KBM-7 (cell line): ENCODE data around the gene GPX3.

Experiments
- DNase-seq: peaks from one replicate; pipeline ENCODE4 v3.0.0-alpha.2; 2015
- in situ Hi-C: fragments of 300-500 bp; cut with MboI; formaldehyde crosslinking; loops from 2 replicates; pipeline ENCODE4 v1.14.3; 2020; ENCODE audit warnings: low sequenced_read_pairs, low pct_unique_long_range_greater_than_20kb, mixed read lengths

GPX3 gene

DNA sequence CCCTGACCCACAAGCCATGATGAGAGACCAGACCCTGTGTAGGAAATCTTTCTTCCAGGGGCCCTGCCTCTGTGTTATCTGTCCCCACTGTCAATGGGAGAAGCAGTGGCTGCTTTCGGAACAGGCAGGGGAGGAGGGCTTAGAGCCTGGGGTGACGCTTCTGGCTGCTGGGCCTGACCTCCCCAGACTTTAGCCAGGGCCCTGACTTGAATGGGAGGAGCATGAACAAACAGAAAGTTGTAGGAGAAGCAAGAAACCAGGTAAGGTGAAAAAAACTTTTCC lies 12.2 kb upstream of the GPX3 start:
- in situ Hi-C loops: no loop called here
- DNase-seq: no peak

DNA sequence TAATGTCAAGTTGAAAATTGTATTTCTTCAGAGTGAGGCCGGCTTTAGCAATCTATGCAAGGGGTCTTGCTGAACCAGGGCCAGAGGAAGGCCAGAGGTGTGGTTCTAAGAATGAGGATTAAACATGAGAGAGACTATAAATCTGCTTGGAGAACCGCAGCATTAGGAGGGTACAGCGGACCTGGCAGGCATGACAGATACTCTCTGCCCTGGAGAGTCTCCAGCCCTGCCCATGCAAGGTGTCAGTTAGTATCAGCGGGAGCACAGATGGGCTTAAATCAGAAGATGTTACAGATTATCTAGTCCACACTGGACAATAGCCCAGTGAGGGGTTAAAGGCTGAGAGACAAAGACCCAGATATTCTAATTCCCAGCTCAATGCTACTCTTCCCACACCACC lies 11.5 kb upstream of the GPX3 start:
- in situ Hi-C loops: no loop called here
- no peak for DNase-seq

DNA sequence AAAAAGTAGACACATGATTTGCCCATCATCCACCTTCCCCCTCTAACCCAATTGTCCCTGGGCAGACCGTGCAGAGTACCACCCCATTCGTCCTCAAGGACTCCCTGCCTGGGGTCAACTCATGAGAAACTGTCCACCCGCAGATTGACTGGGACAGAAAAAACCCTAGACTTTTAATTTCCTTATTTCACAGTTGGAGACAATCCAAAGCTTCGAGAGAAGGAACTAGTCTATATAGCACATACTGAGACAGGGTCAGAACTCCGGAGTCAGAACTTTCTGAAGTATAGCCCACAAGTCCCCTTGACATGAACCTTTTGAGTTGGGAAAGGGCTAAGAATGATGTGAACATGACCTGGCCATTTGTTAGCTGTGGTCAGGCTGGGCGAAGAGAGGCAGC lies 7.5 kb upstream of the GPX3 start:
- in situ Hi-C loops: no loop called here
- DNase-seq: no peak

DNA sequence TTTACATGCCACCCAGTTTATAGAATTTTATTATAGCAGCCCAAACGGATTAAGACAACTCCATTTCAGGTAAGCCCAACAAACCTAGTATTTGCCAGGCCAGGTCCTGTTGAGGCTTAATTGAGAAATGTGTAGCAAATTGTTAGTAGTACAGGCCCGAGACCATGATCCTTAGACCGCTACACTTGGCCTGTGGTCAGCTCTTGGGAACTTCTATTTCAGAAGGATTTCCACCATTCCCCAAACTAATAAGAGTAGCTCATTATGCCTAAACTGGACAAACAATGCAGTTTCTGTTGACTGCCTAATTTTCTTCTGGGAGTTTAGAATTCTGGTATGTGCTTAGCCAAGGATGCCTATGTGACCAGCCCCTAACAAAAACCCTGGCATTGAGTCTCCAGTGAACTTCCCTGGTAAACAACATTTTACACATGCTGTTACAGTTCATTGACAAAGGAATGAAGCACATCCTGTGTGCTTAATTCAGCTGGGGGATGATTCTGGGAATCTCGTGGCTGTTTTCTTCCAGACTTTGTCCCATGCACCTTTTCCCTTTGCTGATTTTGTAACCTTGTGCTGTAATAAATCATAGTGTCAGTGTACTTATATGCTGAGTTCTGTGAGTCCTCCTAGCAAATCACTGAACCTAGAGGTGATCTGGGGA lies 5.6 kb upstream of the GPX3 start:
- in situ Hi-C loops: no loop called here
- no peak for DNase-seq

DNA sequence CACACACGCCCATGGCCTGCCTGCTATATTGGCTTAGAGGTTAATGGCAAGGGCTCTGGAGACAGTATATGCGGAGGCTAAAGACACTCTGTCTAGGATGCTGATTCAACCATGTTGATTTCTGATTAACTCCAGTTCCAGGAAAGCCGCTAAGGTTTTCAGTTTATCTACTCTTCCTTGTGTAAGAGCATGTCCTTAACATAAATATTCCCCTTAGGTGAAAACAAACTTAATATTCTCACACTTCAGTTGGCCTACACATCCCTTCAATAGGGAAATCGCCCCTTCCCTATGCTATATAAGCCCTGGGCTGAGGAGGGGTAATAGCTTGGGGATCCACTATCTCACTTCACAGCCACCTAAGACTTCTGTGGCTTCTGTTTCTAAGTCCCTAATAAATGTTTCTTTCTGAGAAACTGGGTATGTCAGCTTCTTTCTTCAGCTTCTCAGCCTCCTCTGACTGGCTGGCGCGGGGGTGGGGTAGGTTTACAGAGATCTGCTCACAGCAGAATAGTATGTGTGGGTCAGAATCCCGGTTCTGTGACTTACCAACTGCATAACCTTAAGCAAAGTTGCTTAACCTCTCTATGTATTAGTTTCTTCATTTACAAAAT lies 4.3 kb upstream of the GPX3 start:
- in situ Hi-C loops: no loop called here
- DNase-seq: no peak

DNA sequence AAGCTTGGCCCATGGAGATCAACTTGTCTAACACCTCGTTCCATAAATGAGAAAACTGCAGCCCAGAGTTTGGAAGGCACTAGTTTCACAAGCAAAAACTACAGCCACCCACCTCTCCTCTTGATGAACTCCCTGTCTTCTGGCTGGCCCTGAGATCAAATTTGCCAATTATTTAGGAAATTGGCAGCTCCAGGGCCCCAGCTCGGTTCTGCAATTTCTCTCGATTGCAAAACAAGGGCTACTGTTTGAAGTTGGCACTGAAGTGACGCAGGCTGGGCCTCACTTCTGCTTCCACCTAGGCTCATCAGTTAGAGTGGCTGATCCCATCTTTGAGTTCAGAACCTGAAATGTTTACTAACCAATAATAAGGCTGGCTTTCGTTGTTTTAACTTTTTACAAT lies 3.7 kb upstream of the GPX3 start:
- in situ Hi-C loops: no loop called here
- DNase-seq: no peak

DNA sequence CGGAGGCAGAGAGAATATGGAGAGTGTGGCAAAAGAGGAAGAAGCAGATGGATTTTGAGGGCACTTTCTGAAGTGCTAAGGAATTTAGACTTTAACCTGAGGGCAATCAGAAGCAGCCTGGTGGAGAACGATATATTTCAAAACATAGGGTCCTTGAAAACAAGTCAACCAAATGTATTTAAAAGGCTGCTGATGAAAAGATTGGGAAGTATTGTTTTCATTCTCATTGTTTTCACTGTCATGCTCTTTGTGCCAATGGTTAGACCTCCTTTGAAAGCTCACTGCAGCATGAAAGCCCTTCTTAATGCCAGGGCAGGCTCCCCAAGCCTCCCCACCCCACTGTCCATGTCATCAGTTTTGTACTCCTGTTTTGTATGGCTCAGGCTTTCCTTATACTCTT lies 2.5 kb upstream of the GPX3 start:
- in situ Hi-C loops: no loop called here
- no peak for DNase-seq

DNA sequence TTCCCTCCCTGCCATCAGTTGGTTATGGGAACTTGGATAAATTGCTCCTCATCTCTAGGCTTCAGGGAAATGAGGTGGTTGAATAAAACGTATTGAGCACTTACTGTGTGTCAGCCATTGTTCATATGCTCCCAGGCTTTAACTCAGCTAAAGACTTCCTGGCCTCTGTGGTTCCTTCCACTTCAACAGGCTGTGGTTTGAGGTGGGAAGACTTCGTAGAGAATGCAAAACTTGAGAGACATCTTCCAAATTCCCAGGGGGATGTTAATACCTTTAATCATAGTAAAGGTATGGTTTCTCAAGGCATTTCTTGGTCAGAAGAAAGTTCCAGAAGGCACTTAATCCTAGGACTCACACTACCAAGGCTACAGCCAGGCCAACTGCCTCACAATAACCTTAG lies 1.5 kb upstream of the GPX3 start:
- no peak for DNase-seq
- in situ Hi-C loops: no loop called here

DNA sequence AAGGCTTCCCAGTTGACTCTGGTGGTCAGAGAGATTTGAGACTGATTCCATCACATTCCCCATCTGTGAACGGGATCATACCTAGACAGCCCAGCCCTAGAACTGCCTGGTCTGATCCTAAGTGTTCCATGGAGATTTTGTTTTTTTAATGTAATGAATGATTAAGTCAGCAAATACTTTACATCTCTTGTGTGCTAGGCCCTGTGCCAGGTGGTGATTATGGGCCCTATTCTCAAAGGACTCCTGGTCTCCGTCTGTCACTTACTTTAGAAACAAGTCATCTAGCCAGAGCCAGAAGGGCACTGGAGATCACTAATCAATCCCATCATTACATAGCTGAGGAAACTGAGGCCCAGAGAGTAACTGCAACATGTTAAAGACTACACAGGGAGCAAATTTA lies 1.1 kb upstream of the GPX3 start:
- DNase-seq: no peak
- in situ Hi-C loops: no loop called here

DNA sequence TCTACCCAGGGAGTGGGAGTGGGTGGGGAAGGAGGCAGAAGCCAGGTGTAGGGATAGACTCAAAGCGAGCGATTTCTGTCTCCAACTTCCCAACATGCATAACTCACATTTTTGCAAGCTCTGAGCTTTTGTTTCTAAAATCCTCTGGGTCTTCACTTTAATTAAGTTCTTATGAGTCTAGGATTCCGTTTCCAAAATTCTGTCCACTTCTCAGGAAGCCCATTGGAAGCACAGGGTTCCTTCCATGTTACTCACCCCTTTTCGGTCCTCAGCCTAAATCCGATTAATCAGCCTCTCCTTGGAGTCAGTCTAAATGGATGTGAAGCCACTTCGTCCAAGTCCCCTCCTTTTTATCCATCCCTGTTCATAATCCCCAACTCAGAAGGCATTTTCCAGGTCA lies 1.4 kb downstream of the GPX3 start:
- DNase-seq: no peak
- in situ Hi-C loops: no loop called here

DNA sequence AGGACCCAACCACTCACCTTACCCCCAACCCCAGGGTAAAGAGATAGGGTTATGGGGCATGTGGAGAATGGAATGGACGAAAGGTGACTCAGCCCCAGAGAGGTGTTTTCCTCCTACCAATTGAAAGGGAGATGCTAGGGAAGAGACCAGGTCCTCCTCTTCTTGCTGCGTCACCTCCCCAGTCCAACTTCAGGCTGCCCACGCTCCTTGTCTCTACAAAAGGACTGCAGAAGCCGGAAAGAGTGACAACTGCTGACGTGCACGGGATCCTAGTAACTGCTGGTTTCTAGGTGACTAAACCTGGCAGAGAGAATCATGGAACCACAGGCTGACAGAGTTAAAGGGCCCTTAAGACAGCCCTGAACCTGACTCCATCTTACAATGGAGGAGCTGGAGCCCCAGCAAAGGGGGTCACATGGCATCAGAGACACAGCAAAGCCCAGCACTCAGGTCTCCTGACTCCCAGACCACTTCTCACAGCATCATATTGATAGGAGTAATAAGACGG lies 2.2 kb downstream of the GPX3 start:
- no peak for DNase-seq
- in situ Hi-C loops: no loop called here

DNA sequence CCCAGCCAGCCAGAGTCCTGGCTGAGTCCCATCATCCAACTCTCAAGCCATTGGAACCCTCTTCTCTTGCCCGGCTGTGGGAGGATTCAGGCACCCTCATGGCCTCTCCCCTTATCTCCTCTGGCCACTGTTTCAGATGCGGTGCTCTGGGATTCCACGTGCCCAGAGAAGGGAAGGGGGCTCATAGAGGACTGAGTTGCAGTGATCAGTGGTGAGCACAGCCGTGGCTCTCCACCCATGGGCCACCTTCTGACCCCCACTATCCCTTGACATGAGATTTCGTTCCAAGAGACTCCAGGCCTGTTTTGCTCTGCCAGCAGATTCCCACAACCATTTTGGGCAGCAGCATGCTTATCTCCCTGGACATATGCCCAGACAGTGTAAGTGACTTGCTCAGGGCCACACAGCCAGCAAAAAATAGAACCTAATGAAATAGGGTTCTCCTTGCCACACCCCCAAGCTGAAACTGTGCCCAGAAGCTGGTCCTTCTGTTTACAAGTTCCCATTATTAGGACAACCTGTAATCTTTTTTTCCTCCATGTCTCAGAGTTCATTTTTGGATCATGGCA lies 2.7 kb downstream of the GPX3 start:
- DNase-seq: no peak
- in situ Hi-C loops: no loop called here

DNA sequence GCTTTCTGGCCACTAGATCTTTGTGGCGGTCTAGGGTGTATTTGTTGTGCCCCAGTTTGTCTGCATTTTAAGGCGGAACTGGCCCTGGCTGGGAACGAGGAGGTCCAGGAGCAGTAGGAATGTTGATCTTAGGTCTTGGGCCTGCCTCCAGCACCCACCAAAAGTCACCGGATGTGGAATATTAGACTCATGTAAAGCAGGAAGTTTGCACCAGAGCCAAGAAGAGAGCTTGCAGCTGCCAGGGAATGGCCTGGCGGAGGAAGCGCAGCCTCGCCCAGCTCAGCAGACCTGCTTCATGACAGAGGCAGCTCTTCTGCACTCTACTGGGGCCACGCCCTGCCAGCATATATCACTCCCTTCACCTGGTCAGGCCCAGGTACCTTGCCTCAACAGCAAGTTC lies 3.3 kb downstream of the GPX3 start:
- DNase-seq: no peak
- in situ Hi-C loops: no loop called here

DNA sequence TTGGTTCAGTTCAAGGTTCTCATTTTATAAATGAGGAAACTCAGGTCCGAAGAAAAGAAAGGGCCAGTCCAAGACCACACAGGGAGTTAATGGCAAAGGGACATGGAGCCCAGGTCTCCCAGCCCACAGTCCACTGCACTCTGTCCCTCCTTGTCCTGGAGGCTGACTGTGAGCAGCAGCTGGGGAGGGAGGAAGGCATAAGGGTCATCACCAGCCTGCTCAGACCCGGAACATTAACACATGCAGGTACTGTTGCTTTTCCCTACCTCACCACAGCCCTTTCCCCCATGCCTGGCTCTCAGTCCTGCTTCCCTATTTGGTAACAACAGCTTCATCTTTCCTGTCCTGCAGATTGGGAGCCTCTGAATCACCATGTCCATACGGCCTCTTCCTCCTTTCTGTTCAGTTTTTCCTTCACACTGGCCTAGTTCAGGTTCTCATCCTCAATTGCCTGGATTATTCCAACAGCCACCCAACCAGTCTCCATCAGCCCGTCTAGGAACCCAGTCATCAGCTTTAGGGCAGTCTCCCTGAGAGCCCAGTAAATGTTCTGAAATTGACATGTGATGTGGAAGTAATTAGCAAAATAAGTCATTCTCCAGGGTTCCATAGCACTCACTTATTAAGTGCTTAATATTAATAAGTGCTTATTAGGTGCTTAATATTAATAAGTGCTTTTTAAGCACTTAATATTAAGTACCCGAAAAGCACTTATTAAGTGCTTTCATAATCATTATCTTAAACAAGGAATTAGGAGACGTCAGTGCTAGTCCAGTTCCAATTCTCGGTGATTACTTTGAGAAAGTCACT lies 4.3 kb downstream of the GPX3 start:
- DNase-seq: no peak
- in situ Hi-C loops: no loop called here

DNA sequence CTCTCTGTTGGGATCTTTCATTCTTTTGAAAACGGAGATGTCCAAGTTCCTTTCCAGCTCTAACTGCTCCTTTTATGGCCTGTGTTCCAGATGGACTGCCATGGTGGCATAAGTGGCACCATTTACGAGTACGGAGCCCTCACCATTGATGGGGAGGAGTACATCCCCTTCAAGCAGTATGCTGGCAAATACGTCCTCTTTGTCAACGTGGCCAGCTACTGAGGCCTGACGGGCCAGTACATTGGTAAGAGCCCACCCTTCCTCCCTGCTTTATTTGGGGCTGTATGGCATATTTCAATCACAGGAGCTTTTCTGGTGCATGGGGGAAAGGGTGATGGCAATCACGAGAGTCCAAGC lies 4.8 kb downstream of the GPX3 start:
- in situ Hi-C loops: no loop called here
- no peak for DNase-seq

DNA sequence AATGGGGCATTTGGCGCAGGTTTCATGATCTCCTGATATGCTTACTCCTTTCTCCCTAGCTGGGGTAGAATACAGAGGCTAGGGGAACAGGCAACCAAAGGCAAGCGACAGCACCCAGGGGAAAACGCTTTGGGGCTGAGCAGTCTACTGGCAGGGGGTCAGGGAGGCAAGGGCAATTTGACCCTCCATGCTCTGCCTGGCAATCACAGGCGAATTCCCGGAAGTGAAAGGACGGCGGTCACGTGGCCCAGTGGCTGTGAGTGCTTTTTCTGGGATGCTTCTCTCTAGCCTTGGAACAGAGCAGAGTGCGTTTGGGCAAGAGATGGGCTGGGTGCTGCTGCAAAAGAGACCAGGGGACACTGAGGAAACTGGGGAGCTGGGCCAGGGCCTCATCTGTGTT lies 5.7 kb downstream of the GPX3 start:
- DNase-seq: no peak
- in situ Hi-C loops: no loop called here

DNA sequence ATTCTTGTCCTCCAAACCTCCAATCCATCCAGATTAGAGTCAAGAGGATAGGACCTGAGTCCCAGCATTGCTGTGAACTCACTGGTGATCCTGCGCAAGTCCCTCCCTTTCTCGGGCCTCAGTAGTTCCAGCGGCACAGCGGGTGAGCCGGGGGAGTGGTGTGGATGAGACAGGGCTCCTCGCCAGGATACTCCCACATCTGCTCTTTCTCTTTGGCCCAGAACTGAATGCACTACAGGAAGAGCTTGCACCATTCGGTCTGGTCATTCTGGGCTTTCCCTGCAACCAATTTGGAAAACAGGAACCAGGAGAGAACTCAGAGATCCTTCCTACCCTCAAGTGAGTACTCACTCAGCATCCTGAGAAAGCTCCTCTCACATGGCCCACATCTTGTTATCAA lies 6.3 kb downstream of the GPX3 start:
- in situ Hi-C loops: no loop called here
- no peak for DNase-seq

DNA sequence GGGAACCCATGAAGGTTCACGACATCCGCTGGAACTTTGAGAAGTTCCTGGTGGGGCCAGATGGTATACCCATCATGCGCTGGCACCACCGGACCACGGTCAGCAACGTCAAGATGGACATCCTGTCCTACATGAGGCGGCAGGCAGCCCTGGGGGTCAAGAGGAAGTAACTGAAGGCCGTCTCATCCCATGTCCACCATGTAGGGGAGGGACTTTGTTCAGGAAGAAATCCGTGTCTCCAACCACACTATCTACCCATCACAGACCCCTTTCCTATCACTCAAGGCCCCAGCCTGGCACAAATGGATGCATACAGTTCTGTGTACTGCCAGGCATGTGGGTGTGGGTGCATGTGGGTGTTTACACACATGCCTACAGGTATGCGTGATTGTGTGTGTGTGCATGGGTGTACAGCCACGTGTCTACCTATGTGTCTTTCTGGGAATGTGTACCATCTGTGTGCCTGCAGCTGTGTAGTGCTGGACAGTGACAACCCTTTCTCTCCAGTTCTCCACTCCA lies 7.6 kb downstream of the GPX3 start:
- in situ Hi-C loops: no loop called here
- DNase-seq: no peak

DNA sequence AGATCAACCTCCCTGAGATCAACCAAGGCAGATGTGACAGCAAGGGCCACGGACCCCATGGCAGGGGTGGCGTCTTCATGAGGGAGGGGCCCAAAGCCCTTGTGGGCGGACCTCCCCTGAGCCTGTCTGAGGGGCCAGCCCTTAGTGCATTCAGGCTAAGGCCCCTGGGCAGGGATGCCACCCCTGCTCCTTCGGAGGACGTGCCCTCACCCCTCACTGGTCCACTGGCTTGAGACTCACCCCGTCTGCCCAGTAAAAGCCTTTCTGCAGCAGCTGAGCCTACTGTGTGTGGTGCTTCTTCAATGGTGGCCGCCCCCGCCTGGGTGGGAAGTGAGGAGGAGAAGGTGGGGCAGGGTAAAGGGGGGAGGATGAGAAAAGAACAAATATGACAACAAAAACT lies 8.3 kb downstream of the GPX3 start:
- no peak for DNase-seq
- in situ Hi-C loops: no loop called here
